Brain pericyte (primary cell): ENCODE results near the gene PHKG2.

Experiments
- DNase-seq: peaks from one replicate; pipeline ENCODE4 v3.0.0-alpha.2; 2012; ENCODE audit warnings: low read depth, low spot score

PHKG2 gene

DNA sequence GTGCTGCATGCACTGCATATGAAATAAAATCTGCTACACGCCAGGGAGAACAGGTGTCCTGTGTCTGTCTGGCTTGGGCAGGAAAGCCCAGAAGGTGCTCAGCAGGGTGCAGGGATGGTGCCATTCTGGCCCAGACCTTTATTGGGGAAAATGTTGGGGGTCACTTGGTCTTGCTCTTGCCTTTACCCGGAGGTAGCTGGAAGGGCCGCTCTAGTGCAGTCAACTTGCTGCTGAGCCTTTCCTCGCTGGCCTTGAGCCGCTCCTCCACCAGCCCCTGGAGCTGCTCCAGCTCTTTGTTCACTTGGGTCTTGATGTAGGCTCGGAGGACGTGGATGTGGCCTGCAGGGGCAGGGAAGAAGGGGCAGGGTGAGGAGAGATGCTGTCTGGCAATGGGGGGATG, 9.1 kb downstream of the PHKG2 start:
- no peak for DNase-seq

DNA sequence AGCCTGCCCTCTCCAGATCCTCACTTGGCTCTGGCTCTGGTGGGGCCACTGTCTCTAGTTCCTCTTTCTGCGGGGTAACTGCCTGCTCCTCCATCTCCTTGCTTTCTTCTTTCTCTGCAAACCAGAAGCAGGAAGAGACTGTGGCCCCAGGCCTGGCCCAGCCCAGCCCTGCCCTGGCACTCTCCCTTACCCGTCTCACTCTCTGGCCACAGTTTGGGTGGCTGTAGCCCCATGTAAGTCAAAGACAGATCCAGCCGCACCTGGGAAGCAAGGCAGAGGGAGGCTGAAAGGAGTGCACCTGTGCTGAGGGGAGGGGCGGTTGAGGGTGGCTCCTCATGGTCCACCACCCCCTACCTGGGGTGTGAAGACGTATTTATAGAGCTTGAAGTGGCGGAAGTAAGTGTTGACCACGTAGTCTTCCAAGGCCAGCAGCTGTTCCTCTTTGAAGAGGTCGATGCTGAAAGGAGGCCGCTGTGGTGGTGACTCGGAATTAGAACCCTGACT, 10.8 kb downstream of the PHKG2 start:
- no peak for DNase-seq

DNA sequence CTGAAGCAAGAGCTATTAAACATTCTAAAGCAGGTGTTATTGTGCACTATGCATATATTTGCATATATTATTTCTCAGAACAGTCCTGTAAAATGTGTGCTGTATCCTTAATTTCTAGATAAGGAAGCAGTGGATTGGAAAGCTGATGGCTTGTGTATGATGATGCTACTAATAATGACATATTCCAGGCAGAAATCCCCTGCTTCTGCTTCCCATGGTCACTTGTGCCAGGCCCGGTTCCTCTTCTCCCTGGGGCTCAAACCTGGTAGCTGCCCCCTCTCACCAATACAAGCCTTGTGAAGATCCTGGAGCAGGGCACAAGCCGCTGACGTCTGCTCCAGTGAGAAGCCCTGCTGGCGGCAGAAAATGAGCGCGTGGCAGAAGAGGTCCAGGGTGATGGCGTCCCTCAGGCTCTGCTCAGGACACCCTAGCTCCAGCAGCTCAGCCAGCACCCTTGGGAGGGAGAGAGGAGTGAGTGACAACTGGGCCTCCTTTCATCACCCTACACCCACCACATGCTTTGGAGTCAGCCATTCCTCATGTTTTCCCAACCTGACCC, 11.9 kb downstream of the PHKG2 start:
- no peak for DNase-seq

DNA sequence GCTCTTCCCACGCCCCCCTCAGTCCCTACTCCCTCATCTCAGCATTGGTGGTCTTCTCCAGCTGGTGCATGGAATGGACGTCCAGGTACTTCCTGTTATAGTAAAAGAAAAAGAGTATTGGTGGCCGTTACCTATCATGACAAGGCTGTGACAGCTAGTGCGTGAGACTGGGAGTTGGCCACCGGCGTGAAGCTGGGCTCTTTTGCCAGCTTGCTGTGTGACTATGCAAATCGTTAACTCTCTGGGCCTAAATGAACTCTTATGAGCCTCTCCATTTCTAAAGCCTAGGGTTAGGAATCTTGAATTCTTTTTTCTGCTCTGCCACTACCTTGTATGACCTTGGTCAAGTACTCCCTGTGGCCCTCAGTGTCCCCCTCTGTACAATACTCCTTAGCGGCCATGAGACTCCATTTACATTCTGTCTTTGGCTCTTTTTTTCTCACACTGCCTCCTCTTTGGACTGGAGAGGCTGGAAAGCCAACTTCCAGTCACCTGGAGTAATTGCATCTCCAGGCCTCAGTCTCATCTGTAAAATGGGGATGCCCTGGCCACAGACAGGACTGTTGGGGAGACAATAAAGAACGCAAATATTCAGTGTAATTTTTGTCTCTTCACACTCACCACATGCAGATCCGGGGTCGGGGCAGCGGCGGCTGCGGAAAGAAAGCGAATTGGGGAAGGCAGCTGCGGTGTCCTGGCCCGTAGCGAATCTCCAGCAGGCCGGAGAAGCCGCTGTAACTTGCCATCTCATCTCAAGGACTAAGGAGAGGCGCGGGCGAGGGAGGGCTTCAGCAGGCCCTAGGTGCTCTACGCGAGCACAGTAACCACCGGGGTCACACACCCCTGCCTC, 12.6 kb downstream of the PHKG2 start:
- DNase-seq = no peak

DNA sequence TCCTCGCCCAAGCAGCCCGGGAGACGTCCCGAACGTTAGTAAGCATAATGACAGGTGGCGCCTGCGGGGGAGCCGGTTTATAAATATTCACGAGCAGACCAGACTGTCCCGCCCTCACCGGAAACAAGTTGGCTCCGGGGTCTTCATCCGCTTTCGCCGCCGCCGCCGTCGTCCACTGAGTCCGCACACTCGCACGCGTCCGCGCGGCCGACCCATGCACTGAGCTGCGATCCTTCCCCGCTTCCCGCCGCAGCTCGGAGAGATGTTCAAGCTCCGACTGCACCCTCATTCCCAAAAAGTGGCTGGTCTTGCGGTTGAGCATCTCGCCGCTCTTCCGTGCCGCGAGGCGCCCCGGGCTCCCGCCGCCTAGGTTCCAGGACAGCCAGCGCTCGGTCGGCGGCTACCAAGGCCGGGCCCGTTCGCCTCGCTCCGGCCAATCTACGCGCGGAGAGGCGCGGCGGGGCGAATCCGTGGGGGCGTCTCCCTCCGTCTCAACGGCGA, 13.3 kb downstream of the PHKG2 start:
- DNase-seq = no peak

DNA sequence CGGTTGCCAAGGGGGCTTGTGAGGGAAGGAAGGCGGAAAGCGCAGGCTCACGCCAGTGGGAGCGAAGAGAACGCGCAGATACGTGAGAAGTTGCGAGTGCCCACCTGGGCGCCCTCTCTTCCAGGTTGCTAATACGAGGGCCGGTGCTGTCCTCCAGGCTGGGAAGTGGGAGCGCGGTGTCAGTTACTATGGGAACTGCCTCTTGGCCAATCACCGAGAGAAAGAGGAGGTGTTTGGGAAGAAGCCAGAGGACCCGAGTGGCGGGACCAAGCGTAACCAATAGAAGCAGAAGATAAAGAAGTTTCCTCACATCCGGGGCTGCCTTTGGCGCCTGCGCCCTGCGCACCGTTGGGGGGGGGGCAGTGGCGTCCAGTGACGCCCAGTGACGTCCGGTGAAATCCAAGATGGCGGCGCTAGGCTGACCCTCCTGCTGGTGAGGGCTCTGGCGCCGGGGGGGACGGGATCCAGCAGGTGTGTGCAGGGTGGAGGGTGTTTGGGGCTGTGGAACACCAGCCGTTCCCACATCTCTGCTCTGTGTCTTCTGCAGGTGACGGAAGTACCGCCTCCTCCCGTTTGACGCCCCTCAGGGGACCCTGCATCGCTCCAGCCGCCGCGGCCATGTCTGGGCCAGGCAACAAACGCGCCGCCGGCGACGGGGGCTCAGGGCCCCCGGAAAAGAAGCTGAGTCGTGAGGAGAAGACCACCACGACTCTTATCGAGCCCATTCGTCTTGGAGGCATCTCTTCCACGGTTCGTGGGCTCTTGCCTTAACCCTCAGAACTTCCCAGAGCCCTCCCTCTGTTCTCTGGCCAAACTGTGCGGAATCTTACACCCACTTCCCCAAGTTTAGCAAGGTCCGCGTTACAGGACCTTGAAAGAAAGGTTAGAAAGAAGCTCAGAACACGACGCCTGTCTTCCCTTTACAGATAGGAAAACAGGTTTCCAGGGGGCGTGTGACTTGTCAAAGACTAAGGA, 14.0 kb downstream of the PHKG2 start, which contains the start of the genes CFAP119 and RNF40:
Gene CFAP119, minus strand, starts transcription at position 135 of the 975 bp plus-strand sequence. CDS start 314 bp downstream, outside the sequence.
Gene RNF40, plus strand, starts transcription at position 395 of the 975 bp plus-strand sequence. Its CDS starts 224 bp downstream, at position 619.
- DNase-seq = peak; percentile 93

DNA sequence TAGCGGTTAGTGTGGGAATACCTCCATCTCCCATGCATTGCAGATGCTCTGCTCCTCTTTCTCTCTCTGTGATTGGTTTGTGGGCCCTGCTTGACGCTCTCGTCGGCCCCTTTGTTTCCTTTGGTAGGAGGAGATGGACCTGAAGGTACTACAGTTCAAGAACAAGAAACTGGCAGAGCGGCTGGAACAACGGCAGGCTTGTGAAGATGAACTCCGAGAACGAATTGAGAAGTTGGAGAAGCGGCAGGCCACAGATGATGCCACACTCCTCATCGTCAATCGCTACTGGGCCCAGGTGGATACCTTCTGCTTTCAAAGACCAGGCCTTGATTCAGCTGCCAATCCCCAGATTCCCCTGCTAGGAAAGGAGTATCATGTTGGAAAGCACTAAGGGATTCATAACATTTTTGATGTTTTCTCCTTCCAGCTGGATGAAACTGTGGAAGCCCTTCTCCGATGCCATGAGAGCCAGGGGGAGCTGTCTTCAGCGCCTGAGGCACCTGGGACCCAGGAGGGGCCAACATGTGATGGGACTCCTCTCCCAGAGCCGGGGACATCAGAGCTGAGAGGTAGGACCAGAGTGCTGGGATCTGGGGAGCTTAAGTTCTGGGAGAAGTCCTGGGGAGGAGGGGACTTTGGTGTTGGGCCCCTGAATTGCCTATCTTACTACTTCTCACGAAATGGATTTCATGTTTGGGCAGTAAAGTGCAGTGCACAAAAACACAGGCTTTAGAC, 14.9 kb downstream of the PHKG2 start:
- DNase-seq = no peak

DNA sequence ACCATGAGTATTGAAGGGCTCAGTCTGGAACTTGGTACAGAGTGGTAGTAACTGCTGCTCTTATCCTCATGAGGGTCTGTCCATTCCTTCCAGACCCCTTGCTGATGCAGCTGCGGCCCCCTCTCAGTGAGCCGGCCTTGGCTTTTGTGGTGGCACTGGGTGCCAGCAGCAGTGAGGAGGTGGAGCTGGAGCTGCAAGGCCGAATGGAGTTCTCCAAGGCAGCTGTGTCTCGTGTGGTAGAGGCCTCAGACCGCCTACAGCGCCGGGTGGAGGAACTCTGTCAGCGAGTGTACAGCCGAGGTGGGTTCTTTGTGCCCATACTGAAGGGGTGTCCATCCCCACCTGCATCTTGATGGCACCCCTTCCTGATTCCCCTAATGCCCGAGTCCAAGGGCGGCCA, 15.9 kb downstream of the PHKG2 start:
- DNase-seq = no peak

DNA sequence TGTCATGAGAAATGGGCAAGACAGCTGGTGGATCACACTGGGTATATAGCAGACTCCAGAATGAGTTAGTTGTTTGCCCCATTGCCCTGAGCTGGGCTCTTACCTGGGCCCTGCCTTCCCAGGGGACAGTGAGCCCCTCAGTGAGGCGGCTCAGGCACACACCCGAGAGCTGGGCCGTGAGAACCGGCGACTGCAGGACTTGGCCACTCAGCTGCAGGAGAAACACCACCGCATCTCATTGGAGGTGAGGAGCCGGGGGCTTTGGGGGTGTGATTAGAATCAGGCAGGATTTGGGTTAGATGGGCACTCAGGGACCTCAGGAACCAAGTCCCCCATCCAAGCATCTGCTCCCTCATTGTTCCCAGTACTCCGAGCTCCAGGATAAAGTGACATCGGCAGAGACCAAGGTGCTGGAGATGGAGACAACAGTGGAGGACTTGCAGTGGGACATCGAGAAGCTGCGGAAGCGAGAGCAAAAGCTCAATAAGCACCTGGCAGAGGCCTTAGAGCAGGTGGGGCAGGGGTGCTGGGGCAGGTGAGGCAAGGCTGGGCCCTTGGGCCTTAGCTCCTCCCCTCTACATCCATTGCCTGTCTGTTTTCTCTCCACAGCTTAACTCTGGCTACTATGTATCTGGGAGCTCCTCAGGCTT, 16.7 kb downstream of the PHKG2 start:
- no peak for DNase-seq

DNA sequence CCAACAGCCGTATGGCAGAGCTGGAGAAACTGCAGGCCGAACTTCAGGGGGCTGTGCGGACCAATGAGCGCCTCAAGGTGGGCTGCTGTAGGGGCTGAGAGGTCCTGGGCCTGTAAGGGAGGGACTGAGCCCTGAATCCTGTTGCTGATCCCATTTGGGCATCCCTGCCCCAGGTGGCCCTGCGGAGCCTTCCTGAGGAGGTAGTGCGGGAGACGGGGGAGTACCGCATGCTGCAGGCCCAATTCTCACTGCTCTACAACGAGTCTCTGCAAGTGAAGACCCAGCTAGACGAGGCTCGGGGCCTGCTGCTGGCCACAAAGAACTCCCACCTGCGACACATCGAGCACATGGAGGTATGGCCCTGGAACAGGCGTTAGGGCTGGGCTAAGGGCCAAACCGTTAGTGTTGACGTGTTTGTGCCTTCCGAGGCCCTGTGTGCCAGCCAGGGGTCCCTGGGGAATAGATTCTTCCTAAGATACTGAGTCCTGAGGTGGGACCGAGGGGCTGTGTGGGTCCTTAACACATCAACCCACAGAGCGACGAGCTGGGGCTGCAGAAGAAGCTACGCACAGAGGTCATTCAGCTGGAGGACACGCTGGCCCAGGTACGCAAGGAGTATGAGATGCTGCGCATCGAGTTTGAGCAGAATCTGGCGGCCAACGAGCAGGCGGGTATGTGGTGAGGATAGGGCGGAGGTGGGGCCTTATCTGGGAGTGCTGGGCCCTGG, 18.1 kb downstream of the PHKG2 start:
- no peak for DNase-seq

DNA sequence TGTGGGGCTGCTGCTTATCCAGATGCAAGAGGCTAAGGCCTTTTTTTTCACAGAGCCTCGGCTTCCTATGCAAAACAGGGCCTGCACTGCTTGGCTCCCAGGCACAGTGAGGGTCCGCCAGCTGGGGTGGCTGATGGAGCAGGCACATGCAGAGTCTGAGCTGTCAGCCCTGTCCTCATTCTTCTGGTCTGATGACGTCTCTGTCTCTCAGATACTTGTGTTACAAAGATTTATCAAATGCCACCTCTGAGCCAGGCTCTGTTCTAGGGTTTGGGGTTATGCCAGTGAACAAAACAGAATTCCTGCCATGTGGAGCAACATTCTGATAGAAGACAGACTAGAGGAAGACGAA, 18.7 kb downstream of the PHKG2 start:
- no peak for DNase-seq

DNA sequence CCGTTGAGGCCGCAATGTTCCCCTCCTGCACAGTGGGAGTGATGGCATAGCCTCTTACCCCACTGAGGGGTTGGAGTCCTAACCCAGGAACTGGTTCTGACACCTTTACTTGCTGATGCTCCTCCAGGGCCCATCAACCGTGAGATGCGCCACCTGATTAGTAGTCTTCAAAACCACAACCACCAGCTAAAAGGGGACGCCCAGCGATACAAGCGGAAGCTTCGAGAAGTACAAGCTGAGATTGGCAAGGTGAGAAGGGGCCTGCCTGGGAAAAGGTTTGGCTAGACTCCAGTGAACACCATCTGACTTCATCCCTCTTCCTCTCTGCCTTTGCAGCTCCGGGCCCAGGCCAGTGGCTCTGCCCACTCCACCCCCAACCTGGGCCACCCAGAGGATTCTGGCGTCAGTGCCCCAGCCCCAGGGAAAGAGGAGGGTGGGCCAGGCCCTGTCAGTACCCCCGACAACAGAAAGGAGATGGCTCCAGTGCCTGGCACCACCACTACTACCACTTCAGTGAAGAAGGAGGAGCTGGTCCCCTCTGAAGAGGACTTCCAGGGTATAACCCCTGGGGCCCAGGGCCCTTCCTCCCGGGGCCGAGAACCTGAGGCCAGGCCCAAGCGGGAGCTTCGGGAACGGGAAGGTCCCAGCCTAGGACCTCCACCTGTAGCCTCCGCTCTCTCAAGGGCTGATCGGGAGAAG, 19.7 kb downstream of the PHKG2 start:
- DNase-seq = no peak

DNA sequence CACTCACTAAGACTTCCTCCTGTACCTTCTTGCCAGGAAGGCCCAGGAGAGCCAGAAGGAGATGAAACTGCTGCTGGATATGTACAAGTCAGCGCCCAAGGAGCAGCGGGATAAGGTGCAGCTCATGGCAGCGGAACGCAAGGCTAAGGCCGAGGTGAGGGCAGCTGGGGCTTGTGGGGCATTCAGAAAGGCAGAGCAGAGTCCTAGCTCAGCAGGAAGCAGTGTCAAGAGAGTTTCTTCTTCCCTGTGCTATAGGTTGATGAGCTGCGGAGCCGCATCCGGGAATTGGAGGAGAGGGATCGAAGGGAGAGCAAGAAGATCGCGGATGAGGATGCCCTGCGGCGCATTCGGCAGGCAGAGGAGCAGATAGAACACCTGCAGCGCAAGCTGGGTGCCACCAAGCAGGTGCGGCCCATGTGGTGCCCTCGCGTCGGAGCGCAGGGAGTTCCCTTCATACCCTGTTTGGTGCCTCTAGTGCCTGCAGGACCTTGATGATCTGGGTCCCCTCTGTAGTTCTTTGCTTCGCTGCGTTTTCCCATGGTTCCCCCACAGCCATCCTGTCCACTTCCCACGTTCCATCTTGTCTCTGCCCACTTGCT, 20.5 kb downstream of the PHKG2 start:
- no peak for DNase-seq

DNA sequence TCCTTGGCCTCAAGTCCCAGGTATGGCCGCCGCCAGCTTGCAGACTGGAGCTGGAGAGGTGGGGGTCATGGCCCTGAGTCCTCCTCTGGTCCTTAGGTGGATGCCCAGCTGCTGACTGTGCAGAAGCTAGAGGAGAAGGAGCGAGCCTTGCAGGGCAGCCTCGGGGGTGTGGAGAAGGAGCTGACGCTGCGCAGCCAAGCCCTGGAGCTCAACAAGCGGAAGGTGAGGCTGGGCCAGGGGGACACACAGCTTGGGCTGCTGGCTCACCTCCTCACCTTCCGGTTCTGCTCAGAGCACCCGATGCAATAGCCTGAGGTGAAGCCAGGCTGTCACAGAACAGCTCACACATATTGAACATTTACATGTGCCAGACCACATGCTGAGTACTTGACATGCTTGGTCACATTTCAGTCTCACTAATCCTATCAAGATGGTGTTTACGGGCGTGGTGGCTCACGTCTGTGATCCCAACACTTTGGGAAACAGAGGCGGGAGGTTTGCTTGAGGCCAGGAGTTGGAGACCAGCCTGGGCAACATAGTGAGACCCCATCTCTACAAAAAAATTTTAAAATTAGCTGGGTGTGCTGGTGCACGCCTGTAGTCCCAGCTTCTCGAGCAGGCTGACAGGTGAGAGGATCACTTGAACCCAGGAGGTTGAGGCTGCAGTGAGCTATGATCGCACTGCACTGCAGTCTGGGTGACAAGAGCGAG, 21.3 kb downstream of the PHKG2 start:
- no peak for DNase-seq

DNA sequence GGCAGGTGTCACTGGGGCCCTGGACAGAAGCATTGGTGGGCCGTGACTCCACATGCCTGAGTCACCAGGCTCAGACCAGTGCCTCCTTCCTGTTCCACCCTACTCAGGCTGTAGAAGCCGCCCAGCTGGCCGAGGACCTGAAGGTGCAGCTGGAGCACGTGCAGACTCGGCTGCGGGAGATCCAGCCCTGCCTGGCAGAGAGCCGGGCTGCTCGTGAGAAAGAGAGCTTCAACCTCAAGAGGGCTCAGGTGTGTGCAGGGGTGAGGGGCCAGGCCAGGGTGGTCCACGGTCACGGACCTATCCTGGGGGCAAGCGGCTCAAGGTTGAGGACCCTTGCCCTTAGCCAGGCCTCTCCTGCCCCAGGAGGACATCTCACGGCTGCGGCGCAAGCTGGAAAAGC, 23.5 kb downstream of the PHKG2 start:
- no peak for DNase-seq

DNA sequence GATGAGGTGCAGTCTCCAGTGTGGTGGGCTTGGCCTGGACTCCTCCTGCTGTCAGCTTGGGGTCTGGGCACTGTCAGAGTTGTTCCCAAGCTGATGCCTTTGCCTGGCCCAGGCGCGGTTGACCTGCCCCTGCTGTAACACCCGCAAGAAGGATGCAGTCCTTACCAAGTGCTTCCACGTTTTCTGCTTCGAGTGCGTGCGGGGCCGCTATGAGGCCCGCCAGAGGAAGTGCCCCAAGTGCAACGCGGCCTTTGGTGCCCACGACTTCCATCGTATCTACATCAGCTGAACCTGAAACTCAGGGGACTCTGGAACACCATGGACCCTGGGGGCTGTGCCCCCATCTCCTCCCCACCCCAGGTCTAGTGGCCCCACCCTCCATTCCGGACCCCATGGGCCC, 25.6 kb downstream of the PHKG2 start:
- DNase-seq = no peak

DNA sequence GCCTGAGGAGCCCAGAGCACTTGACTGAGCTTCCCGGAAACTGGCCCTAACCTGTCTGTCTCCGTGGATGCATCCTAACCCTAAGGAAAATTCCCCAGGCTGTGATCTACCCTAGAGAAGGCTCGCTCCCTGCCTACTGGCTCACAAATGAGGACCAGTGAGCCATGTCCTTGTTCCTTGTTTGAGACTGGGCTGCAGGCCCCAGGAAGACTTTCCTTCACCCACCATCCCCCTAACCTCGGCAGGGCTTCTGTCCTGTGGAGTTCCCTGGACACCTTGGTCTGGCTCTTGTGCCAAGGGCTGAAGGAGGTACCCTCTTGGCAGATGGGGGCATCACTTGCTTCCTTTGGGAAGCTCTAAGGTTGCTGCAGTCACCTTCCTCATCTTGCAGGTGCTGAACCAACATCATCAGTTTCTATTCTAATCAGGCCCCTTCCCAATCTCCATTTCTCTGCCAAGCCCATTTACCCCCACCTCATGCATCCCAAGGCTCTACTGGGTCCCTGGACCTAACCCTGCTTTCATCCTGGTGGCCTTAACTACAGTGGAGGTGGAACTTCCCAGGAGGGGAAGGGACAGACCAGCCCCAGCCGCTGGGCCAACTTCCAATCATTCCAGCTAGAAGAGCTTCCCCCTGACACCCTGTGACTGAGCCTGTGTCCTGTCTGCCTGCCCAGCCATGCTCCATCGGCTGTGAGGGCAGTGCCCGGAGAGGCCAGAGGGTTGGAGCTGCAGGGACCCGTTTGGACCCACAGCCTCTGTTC, 26.3 kb downstream of the PHKG2 start:
- no peak for DNase-seq

DNA sequence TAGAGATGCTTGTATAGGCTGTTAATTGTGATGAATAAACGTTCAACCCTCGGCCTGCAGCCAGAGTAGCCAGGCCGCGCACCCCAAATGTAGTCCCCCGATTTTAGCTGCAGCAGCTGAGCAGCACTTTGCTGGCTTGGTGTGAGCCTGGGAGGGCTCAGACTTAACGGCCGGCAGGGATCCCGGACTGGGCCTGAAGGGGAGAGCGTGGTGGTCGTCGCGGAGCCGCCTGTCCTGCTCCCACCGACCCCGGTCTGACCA, 26.8 kb downstream of the PHKG2 start:
- no peak for DNase-seq
